ENCODE data around the gene PILRA.
A peak's percentile ranks its signal among the peaks of the same experiment; 100 is the strongest.
"Not testable (repeated sequence)": the region's sequence is repeated elsewhere in the genome, so short reads cannot be mapped to it uniquely, and the experiment has no call there.

PILRA gene

GRCh38 chr7:100344124-100344559 is 29.1 kb upstream of the PILRA start:
- H3K23ac ChIP-seq (ENCODE audit: low read depth, low read length, poor library complexity); H2AFZ ChIP-seq (ENCODE audit: low read length); H3K4ac ChIP-seq (ENCODE audit: low read length); H3K18ac ChIP-seq (ENCODE audit: low read length); H2BK120ac ChIP-seq (ENCODE audit: low read depth, low read length); H3K14ac ChIP-seq (ENCODE audit: low read length); H3K9ac ChIP-seq (ENCODE audit: low read depth, low read length, poor library complexity); H2BK15ac ChIP-seq (ENCODE audit: low read length); H2BK12ac ChIP-seq (ENCODE audit: low read length); DNase-seq (ENCODE audit: low spot score); H3K4me1 ChIP-seq (ENCODE audit: control insufficient read depth in 2 of 2, insufficient read depth in 1 of 2, low read depth in 1 of 2, low read length in 2 of 2); H4K8ac ChIP-seq (ENCODE audit: low read depth, low read length); H3K9me3 ChIP-seq (replicated peaks in 1 of 2; ENCODE audit: control insufficient read depth in 2 of 2, insufficient read depth in 1 of 2, low read depth in 1 of 2, low read length in 2 of 2); H3K79me1 ChIP-seq (ENCODE audit: low read depth, low read length); H3K4me3 ChIP-seq (ENCODE audit: low read length in 2 of 2); H3K27ac ChIP-seq (replicated peaks; ENCODE audit: low read length); H2AK5ac ChIP-seq (ENCODE audit: low read depth, low read length); H3K27me3 ChIP-seq (ENCODE audit: control insufficient read depth in 3 of 3, insufficient read depth in 3 of 3, low read depth in 1 of 3, low read length in 3 of 3); H3K4me2 ChIP-seq (ENCODE audit: insufficient read depth, low read length, poor library complexity, severe bottlenecking); H2BK5ac ChIP-seq (ENCODE audit: low read length); H4K91ac ChIP-seq (ENCODE audit: low read depth, low read length, poor library complexity): not testable (repeated sequence)
- whole genome bisulfite sequencing, 2 donors (ENCODE audit: extremely low coverage in 2 of 2, insufficient read length in 2 of 2, insufficient replicate concordance in 1 of 2), result no CpG with 5 or more reads among the region's 4 CpGs
- H3K36me3 ChIP-seq (replicated peaks in 1 of 2; ENCODE audit: control insufficient read depth in 2 of 2, insufficient read depth in 2 of 2, low read length in 2 of 2), result peaks cover 19 to 60% of the 10 kb centered on the region in 2 donors

GRCh38 chr7:100344560-100345287 is 28.6 kb upstream of the PILRA start:
- H3K4me3 ChIP-seq (ENCODE audit: low read length in 2 of 2); H4K91ac ChIP-seq (ENCODE audit: low read depth, low read length, poor library complexity); H3K27me3 ChIP-seq (ENCODE audit: control insufficient read depth in 3 of 3, insufficient read depth in 3 of 3, low read depth in 1 of 3, low read length in 3 of 3); H2BK12ac ChIP-seq (ENCODE audit: low read length); H3K4me2 ChIP-seq (ENCODE audit: insufficient read depth, low read length, poor library complexity, severe bottlenecking); H2AFZ ChIP-seq (ENCODE audit: low read length); H2BK5ac ChIP-seq (ENCODE audit: low read length); H3K14ac ChIP-seq (ENCODE audit: low read length); H3K79me1 ChIP-seq (ENCODE audit: low read depth, low read length); H3K23ac ChIP-seq (ENCODE audit: low read depth, low read length, poor library complexity); H2BK15ac ChIP-seq (ENCODE audit: low read length); H3K18ac ChIP-seq (ENCODE audit: low read length); H4K8ac ChIP-seq (ENCODE audit: low read depth, low read length); H2AK5ac ChIP-seq (ENCODE audit: low read depth, low read length); H3K9me3 ChIP-seq (replicated peaks in 1 of 2; ENCODE audit: control insufficient read depth in 2 of 2, insufficient read depth in 1 of 2, low read depth in 1 of 2, low read length in 2 of 2); H2BK120ac ChIP-seq (ENCODE audit: low read depth, low read length); H3K4me1 ChIP-seq (ENCODE audit: control insufficient read depth in 2 of 2, insufficient read depth in 1 of 2, low read depth in 1 of 2, low read length in 2 of 2); H3K4ac ChIP-seq (ENCODE audit: low read length); H3K9ac ChIP-seq (ENCODE audit: low read depth, low read length, poor library complexity): not testable (repeated sequence)
- Histone ChIP-seq H3K27ac (replicated peaks; ENCODE audit: low read length) (peak overlapping the region; percentile 35), H3K36me3 (replicated peaks in 1 of 2; ENCODE audit: control insufficient read depth in 2 of 2, insufficient read depth in 2 of 2, low read length in 2 of 2) (peaks cover 23 to 61% of the 10 kb centered on the region in 2 donors)
- no CpG with 5 or more reads among the region's 13 CpGs for WGBS, 2 donors (ENCODE audit: extremely low coverage in 2 of 2, insufficient read length in 2 of 2, insufficient replicate concordance in 1 of 2)
- DNase-seq (ENCODE audit: low spot score), result peak; percentile 8

GRCh38 chr7:100345288-100345672 is 28.0 kb upstream of the PILRA start:
- H3K36me3 ChIP-seq (replicated peaks in 1 of 2; ENCODE audit: control insufficient read depth in 2 of 2, insufficient read depth in 2 of 2, low read length in 2 of 2), result peaks cover 26 to 66% of the 10 kb centered on the region in 2 donors
- H3K23ac ChIP-seq (ENCODE audit: low read depth, low read length, poor library complexity); H2BK5ac ChIP-seq (ENCODE audit: low read length); H3K9ac ChIP-seq (ENCODE audit: low read depth, low read length, poor library complexity); H2BK120ac ChIP-seq (ENCODE audit: low read depth, low read length); H3K9me3 ChIP-seq (replicated peaks in 1 of 2; ENCODE audit: control insufficient read depth in 2 of 2, insufficient read depth in 1 of 2, low read depth in 1 of 2, low read length in 2 of 2); H3K18ac ChIP-seq (ENCODE audit: low read length); H4K91ac ChIP-seq (ENCODE audit: low read depth, low read length, poor library complexity); H2AK5ac ChIP-seq (ENCODE audit: low read depth, low read length); H3K14ac ChIP-seq (ENCODE audit: low read length); H4K8ac ChIP-seq (ENCODE audit: low read depth, low read length); H2BK12ac ChIP-seq (ENCODE audit: low read length); H3K4me3 ChIP-seq (ENCODE audit: low read length in 2 of 2); H3K4me2 ChIP-seq (ENCODE audit: insufficient read depth, low read length, poor library complexity, severe bottlenecking); H2BK15ac ChIP-seq (ENCODE audit: low read length); H2AFZ ChIP-seq (ENCODE audit: low read length); H3K4me1 ChIP-seq (ENCODE audit: control insufficient read depth in 2 of 2, insufficient read depth in 1 of 2, low read depth in 1 of 2, low read length in 2 of 2); H3K4ac ChIP-seq (ENCODE audit: low read length); H3K79me1 ChIP-seq (ENCODE audit: low read depth, low read length); H3K27ac ChIP-seq (replicated peaks; ENCODE audit: low read length); H3K27me3 ChIP-seq (ENCODE audit: control insufficient read depth in 3 of 3, insufficient read depth in 3 of 3, low read depth in 1 of 3, low read length in 3 of 3): not testable (repeated sequence)
- no CpG with 5 or more reads among the region's 5 CpGs for WGBS, 2 donors (ENCODE audit: extremely low coverage in 2 of 2, insufficient read length in 2 of 2, insufficient replicate concordance in 1 of 2)
- peak; percentile 30 for DNase-seq (ENCODE audit: low spot score)

- H4K8ac ChIP-seq (ENCODE audit: low read depth, low read length), result no peak overlapping the region
- peaks cover 0 to 9% of the 10 kb centered on the region in 2 donors for H3K4me1 ChIP-seq (ENCODE audit: control insufficient read depth in 2 of 2, insufficient read depth in 1 of 2, low read depth in 1 of 2, low read length in 2 of 2)
- no peak overlapping the region for H3K4me2 ChIP-seq (ENCODE audit: insufficient read depth, low read length, poor library complexity, severe bottlenecking)
- H2AK5ac ChIP-seq (ENCODE audit: low read depth, low read length), result no peak overlapping the region
- H3K18ac ChIP-seq (ENCODE audit: low read length), result no peak overlapping the region
- H3K14ac ChIP-seq (ENCODE audit: low read length), result no peak overlapping the region
- no peak overlapping the region for H3K4me3 ChIP-seq (ENCODE audit: low read length in 2 of 2)
- no peak overlapping the region for H2BK15ac ChIP-seq (ENCODE audit: low read length)
- H2BK12ac ChIP-seq (ENCODE audit: low read length), result no peak overlapping the region
- no peak overlapping the region for H2BK120ac ChIP-seq (ENCODE audit: low read depth, low read length)
- H4K91ac ChIP-seq (ENCODE audit: low read depth, low read length, poor library complexity), result no peak overlapping the region
- no peaks in the 10 kb centered on the region for H3K27me3 ChIP-seq (ENCODE audit: control insufficient read depth in 3 of 3, insufficient read depth in 3 of 3, low read depth in 1 of 3, low read length in 3 of 3)
- H2BK5ac ChIP-seq (ENCODE audit: low read length), result no peak overlapping the region
- no peak overlapping the region for H2AFZ ChIP-seq (ENCODE audit: low read length)
- no peak overlapping the region for H3K23ac ChIP-seq (ENCODE audit: low read depth, low read length, poor library complexity)
- peaks cover 0 to 2% of the 10 kb centered on the region in 2 donors for H3K9me3 ChIP-seq (replicated peaks in 1 of 2; ENCODE audit: control insufficient read depth in 2 of 2, insufficient read depth in 1 of 2, low read depth in 1 of 2, low read length in 2 of 2)
- DNase-seq (ENCODE audit: low spot score), result no peak
- no peak overlapping the region for H3K9ac ChIP-seq (ENCODE audit: low read depth, low read length, poor library complexity)
- peaks cover 2% of the 10 kb centered on the region for H3K79me1 ChIP-seq (ENCODE audit: low read depth, low read length)
- peaks cover 36 to 70% of the 10 kb centered on the region in 2 donors for H3K36me3 ChIP-seq (replicated peaks in 1 of 2; ENCODE audit: control insufficient read depth in 2 of 2, insufficient read depth in 2 of 2, low read length in 2 of 2)
- H3K4ac ChIP-seq (ENCODE audit: low read length), result no peak overlapping the region
- H3K27ac ChIP-seq (replicated peaks; ENCODE audit: low read length), result no peak overlapping the region
These were observed 26.4 kb upstream of the PILRA start for GRCh38 chr7:100346921-100347320.
